Body of pancreas (tissue), 4 donors: Measurements from ENCODE around the gene WRAP73.

Experiments
- CTCF ChIP-seq, 7 experiments: fragments of 450-650 bp in 4 of 7; fragments of 200-600 bp in 3 of 7; sonication (generic) in 3 of 7; IDR thresholded peaks; one replicate each; pipeline ENCODE4 v1.5.1; 2016 to 2019; ENCODE audit warnings: antibody characterized with exemption in 7 of 7
- POLR2A ChIP-seq, 3 donors: fragments of 450-650 bp; IDR thresholded peaks; one replicate each; pipeline ENCODE4 v1.6.1; 2016; ENCODE audit warnings: antibody characterized with exemption in 3 of 3, mild to moderate bottlenecking in 2 of 3

GRCh38 chr1:3657096-3657475 is 7.2 kb upstream of the WRAP73 start:
- TF ChIP-seq CTCF (IDR thresholded peaks at IDR 0.05) (no peak), POLR2A (IDR thresholded peaks at IDR 0.05) (no peak)
